ENCODE data around the gene TM7SF2. TPM values are rescaled to one million over a fixed set of nuclear protein-coding genes. Genes with fewer than 3 reads are reported as not detected.

Gene TM7SF2
- total RNA-seq, 1 donor from 2014 or later, result 104 TPM

- Mint-ChIP-seq H3K9me3 (no peaks in the 10 kb centered on the region), H3K4me3 (peak overlapping the region; percentile 57), H3K4me1 (peaks cover 25% of the 10 kb centered on the region), H3K36me3 (ENCODE audit: low read depth) (peaks cover 13% of the 10 kb centered on the region), H3K27ac (ENCODE audit: unreplicated experiment) (no peak overlapping the region), H3K27me3 (ENCODE audit: low read depth) (no peaks in the 10 kb centered on the region)
- no peak for TF ChIP-seq CTCF (conservative IDR thresholded peaks at IDR 0.05)
- DNase-seq (ENCODE audit: low read depth, low spot score), result no peak
Observed at GRCh38 chr11:65125197-65126056, 13.8 kb downstream of the TM7SF2 start.

DNA sequence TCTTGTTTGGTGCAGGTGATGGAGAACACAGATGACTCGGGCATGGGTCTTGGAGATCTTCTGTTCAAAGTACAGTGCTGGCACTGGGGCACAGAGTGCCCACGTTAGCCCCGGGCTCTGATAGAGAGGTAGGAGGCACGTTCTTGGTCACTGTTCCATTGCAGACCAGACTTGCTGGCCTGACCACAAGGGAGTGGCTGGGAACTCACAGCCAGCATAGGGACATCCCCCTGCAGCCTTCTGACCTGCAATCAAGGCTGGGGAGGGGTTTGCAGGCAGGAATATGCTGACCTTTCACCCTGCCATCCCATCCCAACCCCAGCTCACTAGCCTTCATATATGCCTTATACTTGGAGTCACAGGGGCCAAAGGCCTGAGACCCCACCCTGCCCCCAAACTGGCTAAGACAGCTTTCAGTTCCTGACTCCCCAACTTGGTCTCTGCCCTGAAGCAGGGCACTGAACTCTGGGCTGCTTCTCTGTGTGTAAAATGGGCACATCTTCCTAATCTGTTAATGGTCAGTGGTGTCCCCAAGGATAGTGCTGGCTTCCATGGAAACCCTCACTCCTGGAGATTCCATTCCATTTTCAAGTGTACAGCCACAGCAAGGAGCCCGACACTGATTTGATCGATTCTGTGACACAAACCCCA lies 15.1 kb downstream of the TM7SF2 start:
- Mint-ChIP-seq H3K4me1 (peaks cover 16% of the 10 kb centered on the region), H3K9me3 (no peaks in the 10 kb centered on the region), H3K4me3 (peak overlapping the region; percentile 57), H3K27ac (ENCODE audit: unreplicated experiment) (no peak overlapping the region), H3K27me3 (ENCODE audit: low read depth) (no peaks in the 10 kb centered on the region), H3K36me3 (ENCODE audit: low read depth) (peaks cover 10% of the 10 kb centered on the region)
- DNase-seq (ENCODE audit: low read depth, low spot score), result no peak
- TF ChIP-seq CTCF (conservative IDR thresholded peaks at IDR 0.05), result no peak

DNA sequence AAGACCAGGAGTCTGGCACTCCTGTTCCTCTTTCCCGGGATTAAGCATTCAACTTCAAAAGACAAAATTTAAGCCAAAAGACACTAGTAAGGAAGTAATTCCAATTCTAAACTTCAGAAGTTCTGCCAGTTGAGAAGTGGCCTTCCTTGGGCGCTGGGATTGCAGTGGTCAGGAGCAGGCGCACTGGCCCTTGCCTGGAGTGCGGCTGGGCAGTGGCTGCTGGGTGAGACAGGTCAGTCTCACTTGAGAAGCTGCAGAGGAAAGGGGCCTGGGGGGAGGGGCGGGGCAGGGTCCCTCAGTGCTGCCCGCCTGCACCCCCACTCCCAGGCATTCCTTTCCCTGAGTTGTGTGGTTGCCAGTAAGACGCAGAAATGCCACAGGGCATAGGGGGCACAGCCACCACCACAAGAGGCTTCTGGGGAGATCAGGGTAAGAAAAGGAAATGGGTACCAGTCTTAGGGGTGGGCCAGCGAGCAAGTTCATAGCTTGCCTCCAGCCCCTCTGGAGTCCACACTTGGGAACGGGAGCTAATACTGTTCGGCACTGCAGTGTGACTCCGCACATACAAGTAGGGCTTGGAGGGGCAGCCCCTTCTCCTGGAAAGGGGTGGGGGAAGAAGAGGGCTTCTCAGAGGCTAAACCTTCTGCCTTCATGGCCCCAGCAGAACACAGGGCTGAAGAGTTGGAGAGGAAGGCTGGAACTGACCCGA lies 16.0 kb downstream of the TM7SF2 start:
- no peaks in the 10 kb centered on the region for H3K27me3 Mint-ChIP-seq (ENCODE audit: low read depth)
- no peaks in the 10 kb centered on the region for H3K9me3 Mint-ChIP-seq
- H3K4me1 Mint-ChIP-seq, result peaks cover 8% of the 10 kb centered on the region
- peaks cover 4% of the 10 kb centered on the region for H3K36me3 Mint-ChIP-seq (ENCODE audit: low read depth)
- H3K27ac Mint-ChIP-seq (ENCODE audit: unreplicated experiment), result no peak overlapping the region
- H3K4me3 Mint-ChIP-seq, result peak overlapping the region; percentile 49
- DNase-seq (ENCODE audit: low read depth, low spot score), result no peak
- no peak for TF ChIP-seq CTCF (conservative IDR thresholded peaks at IDR 0.05)

- no peak for DNase-seq (ENCODE audit: low read depth, low spot score)
- no peak for TF ChIP-seq CTCF (conservative IDR thresholded peaks at IDR 0.05)
- H3K4me1 Mint-ChIP-seq, result peaks cover 12% of the 10 kb centered on the region
- peaks cover 4% of the 10 kb centered on the region for H3K36me3 Mint-ChIP-seq (ENCODE audit: low read depth)
- H3K27ac Mint-ChIP-seq (ENCODE audit: unreplicated experiment), result no peak overlapping the region
- peak overlapping the region; percentile 44 for H3K4me3 Mint-ChIP-seq
- no peaks in the 10 kb centered on the region for H3K27me3 Mint-ChIP-seq (ENCODE audit: low read depth)
- H3K9me3 Mint-ChIP-seq, result no peaks in the 10 kb centered on the region
Observed at GRCh38 chr11:65128182-65129145, 16.8 kb downstream of the TM7SF2 start.

Measured in neural crest cell (in vitro differentiated cells).